GM19023 (cell line): ENCODE measurements around the gene CUL3.
"Not testable (repeated sequence)": the region's sequence is repeated elsewhere in the genome, so short reads cannot be mapped to it uniquely, and the experiment has no call there.

Experiments used
- ATAC-seq: cut with Tn5 transposase; IDR thresholded peaks from one replicate; pipeline ENCODE4 v1.9.1; 2021; ENCODE audit warnings: mild to moderate bottlenecking, moderate library complexity; ENCODE audit not compliant: unreplicated experiment

Gene CUL3

DNA sequence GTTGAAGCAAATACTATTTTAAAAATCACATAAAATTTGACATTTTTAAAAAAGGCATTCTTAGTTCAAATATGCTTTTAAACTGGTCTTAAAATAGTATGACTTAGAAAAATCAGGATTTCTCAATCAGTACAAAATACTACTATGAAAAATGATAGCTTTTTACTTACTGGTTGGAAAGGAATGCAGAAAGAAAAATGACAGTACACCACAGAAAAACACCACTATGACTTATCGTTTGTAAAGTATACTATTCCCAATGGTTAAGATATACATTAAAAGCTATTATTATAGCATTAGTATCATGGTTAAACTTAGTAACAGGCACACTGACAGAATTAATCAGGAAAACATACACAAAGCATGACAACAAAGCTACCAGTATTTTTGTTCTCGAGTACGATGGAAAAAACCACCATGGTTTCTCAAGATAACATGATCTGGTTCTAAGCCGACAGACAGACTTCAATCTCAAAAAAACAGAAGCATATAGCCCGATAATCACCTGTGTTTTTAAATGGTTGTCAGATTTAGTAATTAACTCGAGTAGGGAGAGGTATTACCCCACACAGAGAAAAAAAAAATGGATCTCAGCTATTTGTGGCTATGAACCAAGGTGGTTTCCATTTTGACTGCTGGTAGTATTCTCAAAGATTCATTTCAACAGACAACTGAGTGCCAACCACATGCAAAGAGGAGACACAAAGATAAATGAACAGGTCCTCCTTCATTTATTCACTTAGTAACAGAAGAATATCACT, 39.1 kb downstream of the CUL3 start:
- no peak for ATAC-seq

DNA sequence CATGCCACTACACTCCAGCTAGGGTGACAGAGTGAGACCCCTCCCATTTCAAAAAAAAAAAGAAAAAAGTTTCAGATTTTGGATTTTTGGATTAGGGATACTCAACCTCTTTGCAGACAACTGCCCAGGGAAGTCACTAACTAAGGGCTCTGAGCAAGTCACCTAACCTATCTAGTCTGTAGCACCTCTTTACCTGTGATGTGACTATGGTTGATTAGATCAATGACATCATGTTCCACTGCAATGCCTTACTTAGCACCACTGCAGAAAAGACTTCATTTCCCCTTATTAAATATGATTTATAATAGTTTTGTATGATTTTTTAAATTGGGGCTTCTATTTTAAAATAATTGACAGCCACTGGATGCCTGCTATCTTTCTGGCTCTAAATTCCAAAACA, 41.2 kb downstream of the CUL3 start:
- no peak for ATAC-seq

DNA sequence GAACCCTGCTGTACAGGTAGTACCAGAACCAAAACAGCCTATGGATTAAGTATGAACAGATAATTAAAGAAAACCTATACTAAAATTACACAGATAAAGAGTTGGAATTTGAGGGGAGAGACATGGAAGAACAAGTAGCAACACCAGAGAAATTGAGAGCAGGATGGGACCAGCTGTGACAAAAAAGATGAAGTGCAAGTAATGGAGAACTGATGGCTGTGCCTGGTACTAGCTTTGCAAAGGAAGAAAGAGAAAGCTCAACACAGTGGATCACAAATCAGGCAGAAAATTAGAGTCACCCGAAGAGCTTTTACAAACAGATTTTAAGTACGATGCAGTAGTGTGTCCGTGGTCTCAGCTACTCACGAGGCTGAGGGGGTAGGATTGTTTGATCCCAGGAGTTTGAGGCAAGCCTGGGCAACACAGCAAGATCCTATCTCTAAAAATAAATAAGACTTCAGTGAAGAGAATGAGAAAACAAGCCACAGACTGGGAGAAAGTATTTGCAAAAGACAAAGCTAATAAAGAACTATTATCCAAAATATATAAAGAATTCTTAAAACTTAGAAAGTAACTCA, 46.5 kb downstream of the CUL3 start:
- no peak for ATAC-seq

DNA sequence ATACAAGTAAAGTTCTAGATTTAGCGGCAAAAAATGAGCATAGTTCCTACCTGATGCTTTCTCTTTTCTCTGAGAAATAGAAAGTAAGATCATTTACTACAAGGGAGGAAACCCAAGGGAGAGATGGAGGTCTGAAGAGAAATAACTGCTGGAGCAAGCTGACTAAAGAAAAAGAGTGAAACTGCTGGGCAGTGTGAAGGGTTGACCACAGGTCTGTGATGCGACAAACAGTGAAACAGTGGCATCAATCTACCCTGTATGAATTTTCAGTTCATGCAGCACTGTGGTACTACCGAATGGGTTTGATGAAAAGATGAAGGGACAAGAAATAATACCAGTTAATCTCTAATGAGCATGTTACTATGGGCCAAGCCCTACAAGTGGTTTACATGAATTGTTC, 52.2 kb downstream of the CUL3 start:
- no peak for ATAC-seq

DNA sequence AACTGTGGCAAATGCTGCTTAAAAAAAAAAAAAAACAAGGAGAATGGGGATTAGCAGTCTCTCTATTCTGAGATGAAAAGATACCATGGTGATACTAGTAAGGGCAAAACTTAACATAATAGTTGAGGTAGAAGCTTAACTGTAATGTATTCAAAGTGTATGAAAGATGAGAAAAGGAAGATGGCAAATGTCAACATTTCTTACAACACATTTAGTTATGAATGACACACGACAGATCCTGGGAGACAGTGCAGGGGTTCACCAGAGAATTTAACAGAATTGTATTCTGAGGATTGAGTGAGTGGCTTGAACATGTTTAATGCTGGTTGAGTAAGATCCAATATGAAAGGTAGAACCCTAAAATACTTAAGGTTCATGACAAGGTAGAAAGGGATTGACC, 52.7 kb downstream of the CUL3 start:
- no peak for ATAC-seq

DNA sequence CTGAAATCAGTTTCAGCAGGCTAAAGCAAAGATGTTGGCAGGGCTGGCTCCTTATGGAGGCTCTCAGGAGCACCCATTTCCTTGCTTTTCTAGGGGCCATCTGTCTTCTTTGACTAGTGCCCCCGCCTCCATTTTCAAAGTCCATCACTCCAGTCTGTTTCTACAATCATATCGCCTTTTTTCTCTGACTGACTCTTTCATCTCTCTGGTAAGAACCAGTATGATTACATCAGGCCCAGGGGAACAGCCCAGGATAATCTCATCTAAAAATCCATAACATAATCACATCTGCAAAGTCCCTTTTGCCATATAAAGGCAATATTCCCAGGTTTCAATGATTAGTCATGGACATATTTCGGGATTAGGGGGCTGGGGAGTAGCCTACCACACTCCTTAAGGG, 57.0 kb downstream of the CUL3 start:
- no peak for ATAC-seq

DNA sequence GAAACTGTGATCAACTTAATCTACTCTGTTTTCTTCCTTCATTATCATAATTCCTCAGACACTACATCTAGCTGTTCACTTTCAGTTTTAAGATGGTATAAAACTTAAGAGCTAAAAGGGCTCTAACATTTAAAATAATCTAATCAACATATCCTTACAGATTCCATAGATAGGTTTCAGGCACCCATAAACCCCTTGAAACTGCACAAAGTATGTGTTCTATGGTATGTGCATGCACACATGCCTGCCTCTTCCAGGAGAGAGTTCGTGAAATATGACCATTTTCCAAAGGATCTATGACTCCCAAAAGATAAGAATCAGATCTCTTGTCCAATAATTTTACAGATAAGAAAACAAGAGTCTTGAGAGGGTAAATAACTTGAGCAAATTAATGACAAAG, 59.4 kb downstream of the CUL3 start:
- no peak for ATAC-seq

DNA sequence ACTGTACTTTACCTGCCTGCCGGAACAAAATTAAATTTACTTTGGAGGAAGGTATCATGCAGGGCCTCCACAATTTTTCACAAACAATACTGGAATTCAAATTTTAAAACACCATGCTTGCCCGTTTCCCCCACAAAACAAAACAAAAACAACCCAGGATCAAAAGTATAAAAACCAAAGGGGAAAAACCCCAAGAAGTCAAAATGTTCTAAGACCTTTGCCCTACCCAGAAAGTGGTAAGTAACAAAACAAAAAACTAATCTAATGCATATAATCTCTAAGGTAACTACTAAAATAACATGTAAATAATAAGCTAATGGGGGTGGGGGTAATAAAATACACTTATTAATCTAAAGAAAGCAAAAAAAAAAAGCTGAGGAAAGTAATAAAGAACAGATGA, 60.5 kb downstream of the CUL3 start:
- ATAC-seq: no peak

DNA sequence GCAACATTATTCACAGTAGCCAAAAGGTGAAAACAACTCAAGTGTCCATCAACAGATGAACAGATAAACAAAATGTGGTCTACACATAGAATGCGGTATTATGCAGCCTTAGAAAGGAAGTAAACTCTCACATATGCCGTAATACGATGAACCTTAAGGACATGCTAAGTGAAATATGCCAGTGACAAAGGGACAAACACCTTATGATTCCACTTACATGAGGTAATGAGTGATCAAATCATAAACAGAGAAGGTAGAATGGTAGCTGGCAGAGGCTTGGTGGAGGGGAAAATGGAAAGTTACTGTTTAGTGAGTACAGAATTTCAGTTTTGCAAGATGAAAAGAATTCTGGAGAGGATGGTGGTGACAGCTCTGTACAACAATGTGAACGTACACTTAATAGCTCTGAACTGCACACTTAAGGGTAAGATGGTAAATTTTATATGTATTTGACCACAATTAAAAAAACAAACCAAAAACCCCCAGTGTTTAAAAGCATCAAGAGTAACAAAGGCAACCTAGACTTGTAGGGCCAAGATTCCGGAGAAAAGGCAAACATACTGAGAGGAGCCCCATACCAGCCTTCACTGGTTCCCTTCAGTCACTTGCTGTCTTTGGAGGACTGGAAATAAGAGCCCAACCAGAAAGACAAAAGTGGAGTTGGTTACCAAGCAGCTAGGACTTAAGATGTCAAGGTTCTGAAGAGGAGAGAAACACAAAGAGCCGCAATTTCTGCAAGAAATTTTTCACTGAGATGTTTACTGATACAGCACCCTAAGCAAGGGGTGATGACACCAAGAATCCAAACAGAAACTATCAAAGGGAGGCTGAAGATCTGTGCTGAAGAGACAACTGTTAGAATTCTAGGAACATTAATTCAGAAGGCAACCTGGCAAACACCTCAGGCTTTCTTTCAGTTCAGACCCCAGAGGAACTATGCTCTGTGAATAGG, 61.3 kb downstream of the CUL3 start:
- no peak for ATAC-seq

DNA sequence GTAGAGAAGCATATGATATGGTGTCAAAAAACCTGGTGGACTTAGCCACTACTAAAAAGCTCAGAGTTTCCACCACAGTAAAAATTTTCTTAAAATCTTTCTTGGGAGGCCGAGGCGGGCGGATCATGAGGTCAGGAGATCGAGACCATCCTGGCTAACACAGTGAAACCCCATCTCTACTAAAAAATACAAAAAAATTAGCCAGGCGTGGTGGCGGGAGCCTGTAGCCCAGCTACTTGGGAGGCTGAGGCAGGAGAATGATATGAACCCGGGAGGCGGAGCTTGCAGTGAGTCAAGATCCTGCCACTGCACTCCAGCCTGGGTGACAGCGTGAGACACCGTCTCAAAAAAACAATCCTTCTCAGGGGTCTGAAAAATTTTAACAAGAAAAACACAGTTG, 62.7 kb downstream of the CUL3 start:
- not testable (repeated sequence) for ATAC-seq

DNA sequence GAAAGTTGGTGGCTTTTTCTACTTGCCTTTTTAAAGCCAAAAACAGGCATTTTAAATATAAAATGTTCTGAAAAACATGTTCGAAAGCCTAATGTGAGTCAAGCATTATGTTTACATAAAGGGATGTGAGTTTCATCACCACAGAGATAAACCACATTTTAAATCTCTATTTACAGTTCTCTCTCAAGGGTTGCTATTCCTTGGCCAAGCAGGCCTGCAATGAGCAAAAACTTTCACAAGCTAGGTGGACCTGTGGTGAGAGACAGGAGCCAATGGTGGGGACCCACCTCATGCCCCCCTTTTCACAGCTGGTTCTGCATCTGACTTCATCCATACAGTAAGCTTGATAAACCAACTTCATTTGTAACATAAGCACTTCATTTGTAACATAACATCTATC, 65.1 kb downstream of the CUL3 start:
- ATAC-seq: peak; percentile 79

DNA sequence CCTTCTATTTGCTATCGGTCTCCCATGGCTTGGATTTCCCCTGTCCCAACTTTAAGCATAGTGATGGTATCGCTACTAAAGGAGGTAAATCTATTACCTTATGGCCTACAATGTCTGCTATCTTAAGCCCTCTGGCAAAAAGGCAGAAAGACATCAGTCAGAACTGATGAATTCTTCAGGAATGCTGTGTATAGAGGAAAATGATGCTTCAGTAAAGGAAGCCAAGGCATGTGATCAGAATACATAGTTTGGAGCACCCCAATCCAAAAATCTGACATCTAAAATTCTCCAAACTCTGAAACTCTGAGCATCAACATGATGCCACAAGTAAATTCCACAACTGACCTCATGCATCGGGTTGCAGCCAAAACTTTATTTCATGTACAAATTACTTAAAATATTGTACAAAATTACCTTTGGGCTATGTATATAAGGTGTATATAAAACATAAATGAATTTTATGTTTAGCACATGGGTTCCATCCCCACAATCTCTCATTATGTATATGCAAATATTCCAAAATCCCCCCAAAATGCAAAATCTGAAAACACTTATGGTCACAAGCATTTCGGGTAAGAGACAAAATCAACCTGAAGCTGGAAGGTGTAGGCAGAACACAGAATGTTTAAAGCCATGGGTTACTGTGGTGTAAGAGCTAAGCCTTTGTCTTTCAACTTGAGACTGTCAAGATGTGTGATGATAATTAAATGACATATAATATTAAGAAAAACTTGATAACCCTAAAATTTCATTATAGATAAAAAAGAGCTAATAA, 66.2 kb downstream of the CUL3 start:
- ATAC-seq: no peak

DNA sequence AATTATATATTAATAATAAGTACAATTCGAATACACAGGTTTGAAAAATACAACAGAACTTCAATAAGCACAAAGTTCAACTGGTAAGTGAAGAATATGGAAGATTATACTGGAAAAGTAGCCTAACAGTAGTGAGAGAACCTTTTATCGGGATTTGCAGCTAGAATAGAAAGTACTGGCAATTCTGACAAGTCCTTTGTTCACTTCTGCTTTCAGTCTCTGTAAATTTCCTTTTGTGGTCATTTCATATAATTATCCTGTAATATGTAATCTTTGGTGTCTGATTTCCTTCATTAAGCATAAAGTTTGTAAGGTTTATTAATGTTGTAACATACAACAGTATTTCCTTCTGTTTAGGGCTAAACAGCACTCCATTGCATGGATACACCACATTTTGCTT, 67.2 kb downstream of the CUL3 start:
- no peak for ATAC-seq

DNA sequence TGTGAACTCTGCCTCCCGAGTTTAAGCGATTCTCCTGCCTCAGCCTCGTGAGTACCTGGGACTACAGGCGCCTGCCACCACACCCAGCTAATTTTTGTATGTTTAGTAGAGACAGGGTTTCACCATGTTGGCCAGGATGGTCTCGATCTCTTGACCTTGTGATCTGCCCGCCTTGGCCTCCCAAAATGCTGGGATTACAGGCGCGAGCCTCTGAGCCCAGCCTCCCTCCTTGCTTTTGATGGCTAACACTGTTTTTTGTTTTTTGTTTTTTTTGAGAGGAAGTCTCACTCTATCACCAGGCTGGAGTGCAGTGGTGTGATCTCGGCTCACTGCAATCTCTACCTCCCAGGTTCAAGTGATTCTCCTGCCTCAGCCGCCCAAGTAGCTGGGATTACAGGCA, 68.8 kb downstream of the CUL3 start:
- ATAC-seq: not testable (repeated sequence)

DNA sequence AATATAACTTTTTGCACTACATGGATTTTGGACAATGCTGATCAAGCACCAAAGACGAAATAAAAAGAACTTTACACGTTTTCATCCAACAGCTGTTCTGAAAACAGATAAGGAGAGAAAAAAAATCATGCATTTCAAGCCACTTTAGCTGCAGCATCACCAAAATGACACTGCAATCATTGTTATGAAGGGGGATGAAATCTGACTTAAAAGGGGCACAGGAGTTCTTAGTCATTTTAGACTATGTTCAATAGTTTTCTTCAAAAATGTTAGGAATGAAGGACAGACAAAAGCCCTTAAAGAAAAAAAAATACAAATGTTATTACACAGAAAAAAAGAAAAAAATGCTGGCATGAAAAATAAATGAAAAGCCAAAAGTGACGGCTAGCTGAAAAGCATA, 71.2 kb downstream of the CUL3 start:
- ATAC-seq: no peak

DNA sequence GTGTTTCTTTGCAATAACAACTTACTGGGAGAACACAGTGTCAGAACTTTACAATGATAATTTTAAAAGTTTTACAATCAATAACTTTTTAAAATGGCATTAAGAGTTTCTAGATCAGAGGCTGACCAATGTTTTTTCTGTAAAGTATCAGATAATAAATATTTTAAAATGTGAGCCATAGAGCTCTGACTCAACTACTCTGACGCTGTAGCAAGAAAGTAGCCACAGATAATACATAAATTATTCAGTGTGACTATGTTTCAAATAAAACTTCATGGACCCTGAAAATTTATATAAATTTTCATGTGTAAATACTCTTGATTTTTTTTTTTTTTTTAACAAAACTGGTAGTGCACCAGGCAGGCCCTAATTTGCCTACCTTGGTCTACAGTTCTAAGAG, 77.4 kb downstream of the CUL3 start:
- ATAC-seq: no peak

DNA sequence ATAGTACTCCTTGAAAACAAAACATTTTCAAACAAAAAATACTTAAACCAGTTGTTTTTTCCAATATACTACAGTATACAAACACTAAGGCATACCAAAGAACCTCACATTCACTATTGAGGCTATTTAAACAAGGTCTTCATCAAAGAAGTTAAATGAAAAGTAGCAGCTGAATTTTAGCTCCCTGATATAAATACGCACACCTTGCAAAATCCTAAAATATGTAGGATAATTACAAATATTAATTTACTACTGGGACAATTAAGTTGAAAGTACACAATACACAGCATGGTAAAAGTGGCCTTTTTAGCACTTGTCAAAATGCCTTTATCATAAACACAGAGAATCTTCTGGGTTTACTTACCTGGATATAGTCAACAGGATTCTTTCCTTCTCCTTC, 78.7 kb downstream of the CUL3 start:
- no peak for ATAC-seq

DNA sequence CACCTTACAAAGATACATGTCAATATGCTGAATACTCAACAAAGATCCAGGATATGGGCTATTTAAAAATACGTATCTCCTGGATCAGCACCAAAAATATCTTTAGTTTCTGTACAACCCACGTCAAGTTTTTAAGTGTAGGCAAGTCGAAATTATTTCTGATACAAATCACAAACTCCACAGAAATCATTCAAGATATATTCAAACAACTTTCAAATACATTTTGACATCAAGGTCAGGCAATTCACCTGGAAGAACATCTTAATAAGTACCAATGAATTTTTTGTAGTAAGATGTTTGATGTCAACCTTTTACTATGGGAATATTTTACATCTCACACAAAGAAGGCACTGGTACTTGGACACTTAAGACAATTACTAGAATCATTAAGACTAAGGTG, 86.2 kb downstream of the CUL3 start:
- ATAC-seq: no peak

DNA sequence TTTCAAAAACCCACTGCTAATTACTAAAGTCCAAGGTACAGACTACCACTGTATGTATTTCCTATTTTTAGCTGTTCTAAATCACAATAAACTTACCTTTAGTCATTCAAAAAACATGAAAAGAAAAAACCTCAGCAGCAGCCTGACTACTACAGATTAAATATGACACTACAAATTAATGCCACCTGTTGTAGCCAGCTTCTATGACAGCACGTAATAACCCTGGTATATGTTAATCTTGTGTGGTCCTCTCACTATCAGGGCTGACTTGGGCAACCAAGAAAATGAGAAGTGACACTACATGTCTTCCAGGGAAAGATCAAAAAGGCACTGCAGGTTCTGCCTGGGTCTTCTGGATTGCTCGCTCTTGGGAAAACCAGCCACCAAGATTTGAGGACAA, 92.6 kb downstream of the CUL3 start:
- ATAC-seq: no peak

DNA sequence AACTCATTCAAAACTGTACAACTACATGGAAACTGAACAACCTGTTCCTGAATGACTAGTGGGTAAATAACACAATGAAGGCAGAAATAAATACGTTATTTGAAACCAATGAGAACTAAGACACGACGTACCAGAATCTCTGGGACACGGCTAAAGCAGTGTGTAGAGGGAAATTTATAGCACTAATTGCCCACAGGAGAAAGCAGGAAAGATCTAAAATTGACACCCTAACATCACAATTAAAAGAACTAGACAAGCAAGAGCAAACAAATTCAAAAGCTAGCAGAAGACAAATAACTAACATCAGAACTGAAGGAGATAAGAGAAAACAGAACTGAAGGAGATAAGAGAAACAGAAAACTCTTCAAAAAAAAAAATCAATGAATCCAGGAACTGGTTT, 97.2 kb downstream of the CUL3 start:
- not testable (repeated sequence) for ATAC-seq
